Superior temporal gyrus (tissue), 1 donor: ENCODE results near the gene RAB13.

ENCODE experiments used
- DNase-seq: peaks from one replicate; pipeline ENCODE4 v3.0.0-alpha.2; 2016; ENCODE audit errors: extremely low spot score

Gene RAB13

DNA sequence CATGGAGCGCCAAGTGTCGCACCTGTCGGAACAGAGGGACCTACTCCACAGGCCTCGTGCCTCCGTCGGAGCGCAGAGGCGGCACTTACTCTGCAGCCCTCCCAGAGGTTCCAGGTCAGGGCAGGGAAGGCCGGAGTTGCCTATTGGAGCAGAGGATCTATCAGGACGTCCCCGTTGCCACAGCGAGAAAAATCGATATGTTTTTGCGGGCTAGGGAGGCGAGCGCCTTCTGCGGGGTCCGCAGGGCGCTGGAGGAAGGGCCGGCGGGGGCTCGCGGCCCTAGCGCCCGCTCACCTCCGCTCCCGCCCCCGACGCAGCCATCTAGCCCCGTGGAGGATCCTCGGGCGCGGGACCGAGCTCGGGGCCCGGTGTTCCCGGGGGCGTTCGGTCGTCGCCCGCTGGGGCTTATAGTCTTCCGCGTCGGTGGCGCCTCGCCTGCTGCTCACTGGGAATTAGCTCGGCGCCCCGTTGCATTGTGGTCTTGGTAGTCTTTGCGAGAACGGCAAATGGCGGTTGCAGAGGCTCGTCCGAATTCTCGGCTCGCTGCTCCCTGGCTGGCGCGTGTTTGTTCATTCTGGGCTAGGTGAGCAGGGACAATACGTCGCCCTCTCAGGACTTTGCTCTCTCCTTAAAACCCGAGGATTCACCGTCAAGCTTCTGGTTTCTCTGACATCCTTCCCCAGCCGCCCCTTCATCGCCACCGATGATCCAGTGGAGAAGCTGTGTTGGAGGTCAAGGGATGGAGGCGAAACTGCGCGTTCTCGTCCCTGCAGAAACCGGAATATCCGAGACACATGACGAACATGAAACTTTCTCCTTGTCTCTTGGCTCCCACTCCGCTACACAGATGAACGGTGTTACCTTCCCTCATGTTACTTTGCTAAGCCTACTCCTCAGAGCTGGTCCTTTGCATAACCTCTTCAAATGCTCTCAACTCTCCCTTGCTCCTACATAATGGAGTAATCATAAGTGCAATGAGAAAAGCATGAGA lies 8.6 kb downstream of the RAB13 start, which contains the start of gene JTB:
JTB (minus strand) TSS at position 425 of the 991 bp plus-strand sequence; CDS start at position 3, 422 bp downstream.
- peak; percentile 94 for DNase-seq

DNA sequence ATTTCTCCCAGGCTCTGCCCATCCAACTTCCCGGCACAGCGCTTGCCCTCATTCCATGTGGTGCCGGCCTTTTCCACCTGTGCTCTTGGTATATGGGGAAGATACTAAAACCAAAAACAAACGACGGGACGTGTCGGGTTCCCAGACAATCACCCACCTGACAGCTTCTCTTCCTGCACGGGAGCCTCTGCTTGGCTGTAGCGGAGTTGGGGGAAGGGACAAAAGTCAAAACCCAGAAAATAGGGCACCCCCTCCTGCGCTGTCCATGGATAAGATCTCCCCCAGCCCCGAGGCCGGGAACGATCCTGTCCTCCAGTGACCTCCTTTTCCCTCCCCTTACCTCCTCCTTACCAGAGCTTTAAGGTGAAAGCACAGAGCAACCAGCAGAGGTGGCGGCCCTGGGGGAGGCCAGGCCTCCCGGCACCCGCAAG lies 9.3 kb downstream of the RAB13 start:
- no peak for DNase-seq

DNA sequence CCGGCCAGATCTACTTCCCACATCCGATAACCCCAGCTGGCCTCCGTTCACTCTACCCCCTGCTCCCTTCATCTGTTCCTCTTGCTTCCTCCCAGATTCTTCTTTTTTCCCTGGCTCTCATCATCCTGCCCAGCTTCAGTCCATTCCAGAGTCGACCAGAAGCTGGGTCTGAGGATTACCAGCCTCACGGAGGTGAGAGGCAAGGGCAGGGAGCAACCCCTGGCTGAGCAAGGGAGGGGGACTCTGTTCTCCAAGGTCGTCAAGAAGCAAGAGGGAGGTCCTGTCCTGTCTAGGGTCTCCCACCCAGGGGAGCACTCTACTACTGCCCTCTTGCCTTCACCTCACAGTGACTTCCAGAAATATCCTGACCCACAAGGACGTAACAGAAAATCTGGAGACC lies 12.6 kb downstream of the RAB13 start:
- no peak for DNase-seq

DNA sequence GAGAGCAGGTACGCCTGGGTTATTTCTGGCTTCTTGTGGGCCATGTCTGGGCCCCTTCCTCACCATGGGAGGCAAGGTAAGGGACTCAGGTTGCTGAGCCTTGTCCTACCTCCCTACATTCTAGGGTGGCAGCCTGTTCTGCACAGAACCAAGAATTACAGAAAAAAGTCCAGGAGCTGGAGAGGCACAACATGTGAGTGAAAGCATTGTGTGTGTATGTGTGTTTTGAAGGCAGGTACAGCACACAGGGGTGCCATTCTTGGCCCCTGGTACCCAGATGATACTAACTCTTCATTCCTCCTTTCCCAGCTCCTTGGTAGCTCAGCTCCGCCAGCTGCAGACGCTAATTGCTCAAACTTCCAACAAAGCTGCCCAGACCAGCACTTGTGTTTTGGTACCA lies 13.1 kb downstream of the RAB13 start:
- no peak for DNase-seq

DNA sequence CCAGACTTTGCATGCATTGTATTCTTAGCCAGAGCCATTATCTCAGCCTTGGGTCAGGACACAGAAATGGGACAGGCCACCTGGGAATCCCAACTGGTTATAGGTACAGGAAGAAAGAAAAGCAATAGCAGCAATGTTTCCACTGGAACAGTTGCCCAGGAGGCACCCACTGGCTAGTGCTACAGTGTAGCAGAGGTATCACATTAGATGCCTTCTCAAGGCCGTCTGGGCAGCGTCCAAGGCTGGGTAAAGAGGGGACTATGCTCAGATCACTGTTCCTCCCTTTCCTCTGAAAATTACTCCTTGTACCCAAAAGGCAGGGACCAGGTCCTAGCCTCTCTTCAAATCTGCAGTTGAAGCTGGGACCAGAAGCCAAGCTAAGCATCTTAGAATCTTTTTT lies 15.8 kb downstream of the RAB13 start:
- no peak for DNase-seq

DNA sequence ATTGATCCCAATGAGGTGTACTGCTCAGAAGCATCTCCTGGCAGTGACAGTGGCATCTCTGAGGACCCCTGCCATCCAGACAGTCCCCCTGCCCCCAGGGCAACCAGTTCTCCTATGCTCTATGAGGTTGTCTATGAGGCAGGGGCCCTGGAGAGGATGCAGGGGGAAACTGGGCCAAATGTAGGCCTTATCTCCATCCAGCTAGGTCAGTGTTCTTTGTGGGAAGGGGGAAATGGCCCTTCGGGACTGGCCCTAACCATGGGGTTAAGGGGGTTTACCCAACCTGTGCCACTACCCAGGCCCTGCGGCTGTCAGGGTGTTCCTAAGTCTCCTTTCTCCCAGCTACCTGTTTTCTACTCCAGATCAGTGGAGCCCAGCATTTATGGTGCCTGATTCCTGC lies 17.2 kb downstream of the RAB13 start:
- DNase-seq, result no peak

DNA sequence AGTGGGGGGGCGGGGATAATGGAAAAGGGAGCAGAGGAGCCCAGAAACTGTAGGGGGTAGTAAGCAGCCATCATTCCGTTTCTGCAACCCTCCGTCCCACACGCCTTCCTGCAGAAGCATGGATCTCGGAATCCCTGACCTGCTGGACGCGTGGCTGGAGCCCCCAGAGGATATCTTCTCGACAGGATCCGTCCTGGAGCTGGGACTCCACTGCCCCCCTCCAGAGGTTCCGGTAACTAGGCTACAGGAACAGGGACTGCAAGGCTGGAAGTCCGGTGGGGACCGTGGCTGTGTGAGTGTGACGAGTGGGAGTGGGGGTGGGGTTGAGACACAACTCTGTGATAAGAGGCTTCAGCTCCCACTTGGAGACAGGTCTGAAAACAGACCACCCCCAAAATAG lies 17.7 kb downstream of the RAB13 start:
- no peak for DNase-seq

DNA sequence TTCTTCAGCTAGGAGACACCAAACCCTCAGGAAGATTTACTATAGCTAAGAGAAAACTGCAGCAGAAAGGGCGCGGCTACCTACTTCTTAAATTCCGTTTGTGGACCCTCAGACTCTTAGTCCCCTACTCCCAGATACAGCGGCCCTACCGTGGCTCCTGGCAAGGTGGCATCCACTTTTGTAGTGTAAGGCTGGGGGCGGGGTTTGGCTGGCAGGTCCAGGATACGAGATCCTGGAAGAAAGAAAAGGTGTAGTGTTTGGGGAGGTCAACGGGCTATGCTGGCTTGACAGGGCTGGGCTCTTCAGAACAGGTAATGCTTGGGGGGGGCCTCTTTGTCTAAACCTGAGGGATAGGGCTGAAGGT lies 18.2 kb downstream of the RAB13 start:
- DNase-seq, result no peak

DNA sequence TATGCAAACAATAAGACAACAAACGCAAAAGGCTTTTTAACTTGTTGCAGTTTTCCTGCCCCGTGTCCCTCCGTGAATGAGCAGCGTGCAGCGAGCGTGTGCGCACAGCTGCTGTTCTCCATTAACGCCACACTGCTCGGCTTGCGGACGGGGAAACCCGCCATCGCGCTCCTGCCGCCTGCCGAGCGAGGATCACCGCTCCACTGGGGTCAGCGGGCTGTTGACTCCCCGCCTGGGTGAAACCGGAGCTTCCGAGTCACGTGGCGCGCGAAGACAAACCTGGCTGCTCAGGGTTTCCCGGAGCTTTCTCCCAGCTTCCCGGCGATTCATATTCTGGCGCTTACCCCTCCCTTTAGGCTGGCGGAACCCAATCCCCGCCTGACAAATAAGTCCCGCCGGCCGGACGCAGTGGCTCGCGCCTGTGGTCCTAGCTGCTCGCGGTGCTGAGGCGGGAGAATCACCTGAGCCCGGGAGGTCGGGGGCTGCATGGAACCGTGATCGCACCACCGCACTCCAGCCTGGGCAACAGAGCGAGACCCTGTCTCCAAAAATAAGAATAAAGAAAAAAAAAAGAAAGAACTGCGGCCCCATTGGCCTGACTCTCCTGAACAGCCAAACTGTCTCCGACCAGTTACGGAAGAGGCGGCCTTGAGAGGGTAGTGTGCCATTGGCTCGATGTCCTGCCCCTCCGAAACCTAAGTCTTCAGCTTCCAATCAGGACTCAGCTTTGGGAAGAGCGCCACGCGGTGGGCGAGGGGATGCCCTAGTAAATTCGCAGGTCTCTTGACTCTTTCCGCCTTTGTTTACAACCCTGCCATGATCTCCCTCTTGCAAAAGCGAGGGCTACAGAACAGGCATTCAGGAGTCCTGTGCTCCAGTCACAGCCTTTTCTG lies 18.8 kb downstream of the RAB13 start, which contains the start of gene CREB3L4:
CREB3L4 (plus strand) TSS at position 796 of the 893 bp plus-strand sequence. CDS start 624 bp downstream, outside the sequence.
- peak; percentile 99 for DNase-seq

DNA sequence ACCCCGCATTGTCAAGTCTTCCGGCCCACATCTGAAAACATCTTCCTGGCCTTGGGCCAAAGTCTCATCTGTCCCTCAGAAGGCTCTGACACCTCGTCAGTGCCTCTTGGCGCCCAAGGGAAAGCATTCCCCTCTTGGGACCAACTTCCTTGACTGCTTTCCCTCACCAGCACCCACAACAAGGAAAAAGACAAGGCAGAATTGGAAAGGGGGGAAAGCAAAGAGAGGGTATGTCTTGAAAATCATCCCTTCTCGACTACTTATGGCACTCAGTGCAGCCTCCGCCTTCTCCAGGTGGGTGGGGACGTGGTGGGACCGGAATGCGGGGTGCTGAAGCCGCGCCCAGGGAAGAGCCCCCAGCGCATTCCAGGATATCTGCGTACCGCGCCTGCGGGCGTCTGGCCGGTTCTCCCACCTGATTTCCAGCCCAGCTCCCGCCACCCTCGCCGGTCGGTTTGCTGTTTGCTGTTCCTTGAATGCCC lies 22.2 kb downstream of the RAB13 start:
- no peak for DNase-seq

DNA sequence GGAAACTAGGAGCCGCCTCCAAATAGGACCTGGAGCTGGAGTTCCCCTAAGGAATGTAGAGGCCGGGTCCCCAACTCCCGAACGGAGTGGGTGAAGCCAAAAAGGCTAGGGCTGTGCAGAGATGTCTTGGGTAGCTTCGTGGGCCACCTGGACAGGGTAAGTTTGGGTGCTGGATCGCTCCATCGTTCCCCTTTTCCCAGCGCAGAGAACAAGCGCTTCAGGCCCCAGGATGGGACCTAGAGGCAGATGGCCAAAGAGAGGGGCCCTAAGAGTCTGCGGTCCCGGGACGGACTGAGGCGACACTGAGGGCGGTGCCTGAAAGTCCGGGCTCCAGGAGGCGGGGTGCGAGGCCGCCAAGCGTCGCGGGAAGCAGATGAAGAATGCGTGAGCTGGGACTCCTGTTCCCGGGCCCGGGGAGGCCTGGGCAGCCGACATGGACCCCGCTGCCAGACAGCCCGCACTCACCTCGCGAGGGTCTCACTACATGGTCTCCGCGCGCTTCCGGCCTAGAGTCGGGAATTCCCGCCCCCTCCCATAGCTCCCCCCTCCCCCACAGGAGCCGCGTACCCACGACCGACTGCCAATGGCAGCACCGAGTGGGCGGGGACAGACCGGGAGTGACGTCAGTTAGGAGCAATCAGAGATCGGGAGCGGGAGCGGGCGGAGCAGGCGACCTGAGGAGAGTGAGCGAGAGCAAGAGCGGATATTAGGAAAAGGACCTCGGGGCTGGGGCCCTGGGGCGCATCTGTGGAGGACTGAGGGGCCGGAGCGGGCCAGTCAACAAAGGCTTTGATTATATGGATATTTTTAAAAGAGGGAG lies 22.9 kb downstream of the RAB13 start, which contains the start of gene SLC39A1:
SLC39A1 (minus strand) TSS at position 508 of the 820 bp plus-strand sequence. CDS start 822 bp downstream, outside the sequence.
- DNase-seq, result peak; percentile 99

DNA sequence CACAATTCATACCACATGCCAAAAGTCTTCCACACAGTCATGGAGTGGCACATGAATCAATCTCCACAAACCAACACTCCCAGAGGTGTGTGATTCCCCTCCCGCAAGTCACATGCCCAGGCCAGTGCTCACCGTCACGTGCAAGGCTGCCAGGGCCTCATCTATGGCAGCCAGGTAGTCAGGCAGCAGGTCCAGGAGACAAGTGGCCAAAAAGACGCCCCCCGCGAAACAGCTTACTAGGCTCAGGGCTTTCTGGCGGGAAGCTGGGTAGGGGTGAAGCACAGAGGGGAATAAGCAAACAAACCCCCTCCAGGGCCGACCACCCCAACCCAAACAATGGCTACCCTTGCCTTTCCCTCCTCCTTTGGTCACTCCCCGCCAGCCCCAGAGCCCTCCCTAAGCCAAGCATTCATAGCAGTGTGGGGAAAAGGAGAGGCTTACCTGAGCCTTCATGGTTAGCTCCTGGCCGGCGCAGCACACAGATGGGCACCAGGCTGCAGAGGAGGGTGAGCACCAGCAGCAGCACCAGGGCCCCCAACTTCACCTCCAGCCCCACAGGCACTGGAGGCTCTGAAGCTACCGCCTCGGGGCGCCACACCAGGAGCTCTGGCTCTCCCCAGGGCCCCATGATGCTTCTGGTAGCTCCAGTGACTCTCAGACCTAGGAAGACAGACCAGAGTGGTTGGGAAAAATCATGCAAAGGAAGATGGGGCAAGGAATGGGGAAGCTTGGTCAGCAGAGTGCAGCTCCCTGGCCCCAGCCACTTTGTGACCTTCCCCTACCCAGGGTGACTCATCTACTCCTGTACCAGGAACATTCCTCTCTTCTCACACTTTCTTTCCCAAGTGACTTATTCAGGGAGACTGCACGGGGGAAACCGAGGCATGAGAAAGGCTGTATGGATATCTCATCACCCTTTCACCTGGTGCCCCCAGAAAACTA lies 23.8 kb downstream of the RAB13 start:
- no peak for DNase-seq

DNA sequence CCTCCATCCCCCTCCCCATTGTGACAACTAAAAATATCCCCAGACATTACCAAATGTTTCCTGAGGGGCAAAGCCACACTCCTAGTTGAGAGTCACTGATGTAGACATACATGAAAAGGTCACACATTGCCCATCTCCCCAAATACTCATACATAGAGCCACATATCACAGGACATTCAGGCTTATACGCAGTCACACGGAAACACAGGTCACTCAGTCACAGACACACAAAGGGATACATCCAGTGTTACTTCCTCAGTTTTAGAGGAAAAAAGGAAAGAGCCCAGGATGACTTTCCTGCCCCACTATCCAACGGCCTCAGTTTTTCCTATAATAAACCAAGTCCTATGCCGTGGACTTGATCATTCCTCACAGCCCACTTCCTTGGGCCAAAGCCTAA lies 24.7 kb downstream of the RAB13 start:
- DNase-seq, result no peak

DNA sequence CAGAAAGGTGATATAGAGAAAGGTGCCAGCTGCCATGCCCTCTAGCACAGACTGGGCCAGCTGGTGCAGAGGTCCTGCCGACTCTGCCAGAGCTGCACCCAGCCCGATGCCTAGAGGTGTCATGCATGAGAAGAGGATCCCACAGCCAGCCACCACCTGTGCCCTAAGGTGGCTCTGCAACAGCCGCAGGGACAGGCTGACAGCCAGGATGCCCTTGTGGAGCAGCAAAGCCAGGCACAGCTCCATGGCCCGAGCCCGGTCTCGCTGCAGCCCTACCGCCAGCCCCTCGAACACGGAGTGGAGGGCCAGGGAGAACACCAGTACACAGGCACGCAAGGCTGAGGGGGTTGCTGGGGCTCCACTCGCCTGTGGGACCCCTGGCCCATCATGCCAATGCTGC lies 25.9 kb downstream of the RAB13 start:
- DNase-seq, result no peak

DNA sequence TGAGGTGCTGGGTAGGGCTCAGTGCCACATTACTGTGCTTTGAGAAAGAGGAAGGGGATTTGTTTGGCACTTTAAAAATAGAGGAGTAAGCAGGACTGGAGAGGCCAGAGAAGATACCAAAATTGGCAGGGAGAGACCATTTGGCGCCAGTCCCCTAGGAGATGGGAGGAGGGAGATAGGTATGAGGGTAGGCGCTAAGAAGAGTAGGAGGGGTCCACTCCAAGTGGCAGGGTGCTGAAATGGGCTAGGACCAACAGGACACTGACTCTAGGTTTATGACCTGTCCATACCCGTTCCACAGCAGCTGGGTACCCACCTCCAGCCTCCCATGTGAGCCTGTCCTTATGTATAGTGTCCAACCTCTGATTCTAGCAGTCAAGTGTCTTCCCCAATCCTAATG lies 26.7 kb downstream of the RAB13 start:
- no peak for DNase-seq

DNA sequence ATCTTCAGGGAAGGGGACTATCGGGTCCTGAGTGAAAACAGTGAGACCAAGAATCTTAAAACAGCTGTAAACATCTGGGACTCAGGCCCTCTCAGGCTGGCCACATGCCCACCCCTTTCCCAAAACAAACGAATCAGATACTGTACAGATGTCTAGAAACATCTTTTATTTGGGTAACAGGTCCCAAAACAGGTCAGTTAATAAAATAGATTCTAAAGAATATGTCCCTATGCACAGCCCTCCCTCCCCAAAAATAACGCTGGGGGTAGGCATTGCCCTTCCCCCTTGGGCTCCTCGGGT lies 27.2 kb downstream of the RAB13 start:
- DNase-seq, result no peak

DNA sequence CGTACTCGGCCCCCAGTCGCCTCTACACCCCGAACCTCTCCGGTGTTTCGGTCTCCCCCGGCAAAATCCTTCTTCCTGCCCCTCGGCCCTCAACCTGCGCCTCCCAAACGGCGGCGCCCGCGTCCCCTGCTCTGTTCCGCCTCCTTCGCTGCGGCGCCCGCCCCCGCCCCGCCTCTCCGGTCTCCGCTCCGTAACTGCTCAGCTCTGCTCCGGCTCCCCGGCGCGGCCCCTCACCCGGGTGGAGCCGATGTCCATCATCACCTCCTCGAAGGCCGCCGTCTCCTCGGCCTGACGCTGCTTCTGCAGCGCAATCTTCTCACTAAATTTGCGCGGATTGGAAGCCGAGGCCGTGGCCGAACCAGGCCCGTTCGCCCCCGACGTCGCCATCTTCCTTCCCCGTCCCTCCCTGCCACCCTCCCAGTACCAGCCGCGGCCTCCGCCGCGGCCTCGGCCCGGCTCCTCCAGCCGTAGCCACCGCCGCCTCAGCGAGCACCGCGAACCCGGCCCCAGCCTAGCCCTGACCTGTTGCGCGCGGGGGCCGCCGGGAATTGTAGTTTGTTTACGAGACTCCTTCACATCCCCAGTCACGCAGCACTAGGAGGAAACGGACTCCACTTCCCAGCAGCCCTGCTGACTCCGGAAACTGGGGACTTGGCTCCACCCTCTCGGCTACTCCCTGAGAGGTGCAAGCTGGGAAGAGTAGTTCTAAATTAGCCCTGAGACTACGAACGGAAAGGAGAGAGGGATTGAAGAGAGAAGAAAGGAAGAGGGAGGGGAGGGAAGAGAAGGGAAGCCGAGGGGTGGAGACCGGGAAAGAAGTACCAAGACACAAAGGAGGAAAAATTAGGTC lies 27.8 kb downstream of the RAB13 start, which contains the start of gene CRTC2:
CRTC2 (minus strand) TSS at position 502 of the 850 bp plus-strand sequence; CDS start at position 387, 115 bp downstream.
- DNase-seq, result peak; percentile 99

DNA sequence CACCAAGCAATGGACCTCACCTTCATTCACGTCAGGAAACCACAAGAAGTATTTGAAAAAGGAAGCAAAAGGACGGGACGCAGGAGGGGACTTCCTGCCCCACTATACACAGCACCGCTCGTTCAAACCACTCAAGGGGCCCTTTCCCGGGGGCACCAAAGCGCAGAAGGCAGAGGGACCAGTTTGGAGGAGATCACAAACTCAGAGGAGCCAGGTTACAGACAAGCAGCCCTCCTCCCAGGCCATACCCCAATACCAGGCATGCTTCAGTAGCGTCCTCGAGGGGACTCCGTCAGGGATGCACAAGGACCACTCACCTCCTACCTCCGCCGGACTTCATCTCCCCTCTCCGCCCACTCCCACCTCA lies 28.4 kb downstream of the RAB13 start:
- DNase-seq, result no peak
